Non-pigmented ciliary epithelial cell (primary cell): ENCODE data around the gene CLEC2L.

Experiments
- DNase-seq: peaks from one replicate; pipeline ENCODE4 v3.0.0-alpha.2; 2010; ENCODE audit warnings: low read depth

Gene CLEC2L

GRCh38 chr7:139523199-139523941, at the start of gene CLEC2L:
TSS of gene CLEC2L (plus strand) at chr7:139523685. CDS start at chr7:139523928, 243 bp downstream.
- no peak for DNase-seq

- no peak for DNase-seq
Observed at GRCh38 chr7:139476139-139476538, 47.3 kb upstream of the CLEC2L start.

- DNase-seq = no peak
Observed at GRCh38 chr7:139476891-139477290, 46.6 kb upstream of the CLEC2L start.

- DNase-seq = no peak
Observed at GRCh38 chr7:139479620-139480019, 43.9 kb upstream of the CLEC2L start.

- DNase-seq = no peak
Observed at GRCh38 chr7:139481364-139481763, 42.1 kb upstream of the CLEC2L start.

GRCh38 chr7:139482122-139482521, 41.4 kb upstream of the CLEC2L start:
- no peak for DNase-seq

GRCh38 chr7:139482662-139483466, 40.6 kb upstream of the CLEC2L start:
- DNase-seq = no peak

- DNase-seq = no peak
Observed at GRCh38 chr7:139487366-139488080, 36.0 kb upstream of the CLEC2L start.

GRCh38 chr7:139488810-139489209, 34.7 kb upstream of the CLEC2L start:
- no peak for DNase-seq

GRCh38 chr7:139490130-139490529, 33.4 kb upstream of the CLEC2L start:
- DNase-seq = no peak

GRCh38 chr7:139492293-139492692, 31.2 kb upstream of the CLEC2L start:
- no peak for DNase-seq

GRCh38 chr7:139494835-139495579, 28.5 kb upstream of the CLEC2L start:
- no peak for DNase-seq

GRCh38 chr7:139495580-139496125, 27.8 kb upstream of the CLEC2L start:
- no peak for DNase-seq

- no peak for DNase-seq
Observed at GRCh38 chr7:139496528-139496927, 27.0 kb upstream of the CLEC2L start.

GRCh38 chr7:139500770-139501138, 22.7 kb upstream of the CLEC2L start:
- DNase-seq = no peak

GRCh38 chr7:139502226-139502625, 21.3 kb upstream of the CLEC2L start:
- DNase-seq = no peak

GRCh38 chr7:139505563-139505962, 17.9 kb upstream of the CLEC2L start:
- DNase-seq = no peak

GRCh38 chr7:139509535-139509934, 13.9 kb upstream of the CLEC2L start:
- DNase-seq = no peak

- no peak for DNase-seq
Observed at GRCh38 chr7:139511315-139511714, 12.2 kb upstream of the CLEC2L start.

- no peak for DNase-seq
Observed at GRCh38 chr7:139515266-139515665, 8.2 kb upstream of the CLEC2L start.

GRCh38 chr7:139521439-139521838, 2.0 kb upstream of the CLEC2L start:
- no peak for DNase-seq

- DNase-seq = no peak
Observed at GRCh38 chr7:139522830-139523198, 671 bp upstream of the CLEC2L start.
